NCI-H345 treated with DMSO at 0.1 percent for 48 hours (cell line): ENCODE data around the gene SST.
"Not testable (repeated sequence)": the region's sequence is repeated elsewhere in the genome, so short reads cannot be mapped to it uniquely, and the experiment has no call there.

ENCODE experiments used
- DNase-seq: peaks from one replicate; lab custom pipeline; 2025; ENCODE audit not compliant: unreplicated experiment; lab: John Stamatoyannopoulos, UW

The SST gene

DNA sequence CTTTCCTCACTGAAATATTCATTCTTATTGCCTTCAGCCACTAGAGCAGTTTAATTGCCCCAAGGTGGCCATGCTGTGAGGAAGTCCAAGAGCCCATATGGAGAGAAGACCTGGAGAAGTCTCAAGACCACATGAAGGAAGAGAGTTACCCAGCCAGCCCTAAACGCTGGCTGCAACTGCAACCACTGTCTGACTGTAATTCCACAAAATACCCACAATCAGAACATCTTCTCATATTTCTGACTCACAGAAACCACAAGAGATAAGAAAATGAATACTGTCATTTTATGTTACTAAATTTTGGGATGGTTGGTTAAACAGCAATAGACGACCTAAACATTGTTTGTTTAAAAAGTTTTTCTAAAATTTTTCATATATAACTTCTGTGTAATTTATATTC, 14.7 kb upstream of the SST start:
- DNase-seq, result no peak

DNA sequence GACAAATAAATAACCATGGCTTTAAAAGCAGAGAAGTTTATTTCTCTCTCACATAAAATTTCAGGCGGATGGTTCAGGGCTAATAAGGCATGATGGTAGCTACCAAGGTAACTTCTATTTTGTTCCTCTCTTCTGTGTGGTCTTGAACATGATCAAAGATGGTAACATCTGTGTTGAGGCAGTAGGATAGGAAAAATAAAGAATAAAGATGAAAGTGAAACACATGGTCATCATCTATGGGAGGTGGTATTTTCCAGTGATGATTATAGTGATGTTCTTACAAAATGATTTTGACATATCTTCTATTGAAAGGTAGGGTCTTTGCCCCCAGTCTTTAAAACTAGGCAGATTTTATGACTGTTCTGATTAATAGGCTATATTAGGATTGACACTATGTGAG, 14.2 kb upstream of the SST start:
- DNase-seq, result no peak

DNA sequence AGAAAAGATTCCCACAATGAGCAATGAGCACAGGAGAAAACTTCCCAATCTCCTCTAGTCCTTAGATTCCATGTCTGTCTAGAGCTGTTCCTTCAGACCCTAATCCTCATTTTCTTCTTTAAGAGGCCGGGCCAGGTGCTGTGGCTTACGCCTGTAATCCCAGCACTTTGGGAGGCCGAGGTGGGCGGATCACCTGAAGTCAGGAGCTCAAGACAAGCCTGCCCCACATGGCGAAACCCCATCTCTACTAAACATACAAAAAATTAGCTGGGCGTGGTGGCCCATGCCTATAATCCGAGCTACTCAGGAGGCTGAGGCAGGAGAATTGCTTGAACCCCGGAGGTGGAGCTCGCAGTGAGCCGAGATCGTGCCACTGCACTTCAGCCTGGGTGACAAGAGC, 11.6 kb upstream of the SST start:
- not testable (repeated sequence) for DNase-seq

- peak; percentile 67 for DNase-seq
Measured at GRCh38 chr3:187679638-187680396, 9.6 kb upstream of the SST start.

DNA sequence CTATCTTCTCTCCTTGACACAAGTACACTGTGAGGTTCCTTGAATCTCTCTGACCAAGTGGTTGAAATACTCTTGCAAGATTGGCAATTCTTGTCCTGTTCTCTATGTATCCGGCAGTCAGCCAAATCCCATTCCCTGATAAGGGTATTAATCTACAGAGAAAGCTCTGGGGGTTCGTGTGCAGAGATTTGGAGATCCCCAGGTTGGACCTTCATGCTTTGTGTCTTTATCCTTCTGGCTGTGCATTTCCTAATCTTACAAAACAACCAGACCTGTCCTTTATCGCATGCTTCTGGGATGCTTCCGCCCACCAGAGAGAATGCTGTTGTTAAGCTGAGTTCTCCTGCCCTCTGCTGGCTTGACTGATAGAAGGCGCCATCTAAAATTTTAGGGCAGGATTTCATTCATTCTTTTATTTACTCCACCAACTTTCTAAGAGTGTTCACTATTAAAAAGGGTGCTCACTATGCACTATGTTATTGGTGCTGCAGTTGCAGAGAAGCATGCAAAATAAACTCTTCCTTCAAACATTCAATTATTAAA, 8.6 kb upstream of the SST start:
- peak; percentile 68 for DNase-seq

DNA sequence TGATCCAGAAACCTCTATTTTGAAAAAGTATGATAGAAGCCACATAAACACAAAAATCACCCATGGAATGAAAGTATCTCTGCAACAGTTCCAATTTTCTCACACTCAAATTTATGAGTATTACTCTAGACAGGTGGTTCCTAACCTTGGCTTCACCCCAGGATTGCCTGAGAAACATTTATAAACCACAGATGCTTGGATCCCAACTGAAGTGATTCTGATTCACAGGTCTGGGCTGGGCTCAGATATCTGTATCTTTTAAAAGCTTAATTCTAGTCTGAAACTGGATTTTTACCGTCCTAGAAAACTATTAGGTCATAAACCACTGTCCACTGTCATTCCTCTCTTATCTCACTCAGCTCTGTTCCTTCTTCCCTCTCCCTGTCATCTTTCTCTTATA, 7.4 kb upstream of the SST start:
- DNase-seq, result no peak

- no peak for DNase-seq
Measured at GRCh38 chr3:187673012-187673411, 2.8 kb upstream of the SST start.

DNA sequence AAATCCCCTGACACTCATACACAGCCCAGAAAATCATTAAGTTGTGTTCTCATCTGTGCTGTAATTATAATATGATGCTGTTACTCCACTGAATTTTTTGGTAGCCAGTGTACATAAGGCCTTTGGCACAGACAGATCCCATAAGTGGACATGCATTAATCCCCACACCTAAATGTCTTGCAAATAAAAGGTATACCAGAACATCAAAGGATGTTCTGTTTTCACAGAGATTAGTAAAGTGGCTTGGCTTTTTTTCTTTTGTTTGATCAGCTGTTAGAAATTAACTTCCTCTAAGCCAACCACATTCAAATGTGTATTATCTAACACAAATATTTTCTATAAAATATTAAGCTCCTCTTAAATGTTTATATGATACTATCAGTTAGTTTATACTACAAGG, 2.7 kb downstream of the SST start:
- DNase-seq, result peak; percentile 19

- DNase-seq, result no peak
Measured at GRCh38 chr3:187665764-187666402, 4.3 kb downstream of the SST start.

DNA sequence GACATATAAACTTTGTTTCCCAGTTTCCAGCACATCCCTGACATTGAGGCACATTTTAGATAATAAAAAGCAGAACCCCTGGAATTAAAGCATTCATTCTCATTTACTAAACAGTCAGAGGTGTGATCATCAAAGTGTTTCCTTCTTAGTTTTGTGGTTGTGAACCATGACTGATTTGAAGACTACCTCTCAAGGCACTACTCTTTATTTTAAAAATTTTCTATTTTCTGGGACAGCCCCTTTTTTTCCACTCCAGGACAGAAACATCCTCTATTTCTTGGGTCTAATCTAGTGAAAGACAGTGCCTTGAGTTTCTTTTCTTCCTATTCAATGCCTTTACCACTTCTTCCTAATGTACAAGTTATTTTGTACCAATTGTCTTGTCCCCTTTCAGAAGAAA, 5.2 kb downstream of the SST start:
- DNase-seq, result no peak

DNA sequence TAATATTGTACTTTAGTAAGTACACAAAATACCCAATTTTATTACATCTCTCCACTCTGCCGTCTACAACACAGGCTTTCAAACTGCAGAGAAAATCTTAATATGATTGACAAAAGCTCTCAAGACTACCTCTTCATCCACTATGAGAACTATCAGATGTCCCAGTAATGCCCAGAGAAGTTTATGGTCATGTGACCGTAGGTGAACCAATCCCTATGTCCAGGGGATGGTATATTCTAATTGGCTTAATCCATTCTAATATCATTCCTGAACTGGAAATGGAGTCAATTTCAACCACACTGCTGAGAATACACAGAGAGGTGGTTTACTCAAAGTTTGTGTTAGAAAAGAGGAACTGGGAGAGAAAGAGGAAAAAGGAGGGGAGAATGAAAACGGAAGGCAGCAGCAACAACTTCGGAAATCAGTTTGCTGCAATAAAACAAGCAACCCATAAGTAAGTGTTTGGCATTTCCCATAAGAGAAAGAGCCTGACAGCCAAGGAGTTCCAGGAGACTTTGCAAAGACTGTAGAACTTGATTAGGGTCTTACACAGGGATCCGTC, 7.3 kb downstream of the SST start:
- no peak for DNase-seq

- no peak for DNase-seq
Measured at GRCh38 chr3:187661267-187661666, 8.9 kb downstream of the SST start.

- no peak for DNase-seq
Measured at GRCh38 chr3:187651282-187651681, 18.9 kb downstream of the SST start.

DNA sequence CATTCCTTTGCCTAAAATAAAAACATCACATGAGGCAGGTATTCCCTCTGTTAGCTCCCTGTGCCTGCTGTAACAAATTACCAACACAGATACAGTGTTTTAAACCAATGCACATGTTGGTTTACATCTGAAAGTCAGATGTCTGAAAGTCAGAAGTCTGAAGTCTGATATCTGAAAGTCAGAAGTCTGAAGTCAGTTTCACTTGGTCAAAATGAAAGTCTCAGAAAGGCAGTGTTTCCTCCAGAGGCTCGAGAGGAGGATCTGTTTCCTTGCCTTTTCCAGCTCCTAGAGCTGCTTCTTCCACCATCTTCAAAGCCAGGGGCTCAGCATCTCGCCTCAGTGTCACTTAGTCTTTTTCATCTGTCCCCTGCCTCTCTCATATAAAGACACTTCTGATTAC, 22.0 kb downstream of the SST start:
- DNase-seq, result no peak

DNA sequence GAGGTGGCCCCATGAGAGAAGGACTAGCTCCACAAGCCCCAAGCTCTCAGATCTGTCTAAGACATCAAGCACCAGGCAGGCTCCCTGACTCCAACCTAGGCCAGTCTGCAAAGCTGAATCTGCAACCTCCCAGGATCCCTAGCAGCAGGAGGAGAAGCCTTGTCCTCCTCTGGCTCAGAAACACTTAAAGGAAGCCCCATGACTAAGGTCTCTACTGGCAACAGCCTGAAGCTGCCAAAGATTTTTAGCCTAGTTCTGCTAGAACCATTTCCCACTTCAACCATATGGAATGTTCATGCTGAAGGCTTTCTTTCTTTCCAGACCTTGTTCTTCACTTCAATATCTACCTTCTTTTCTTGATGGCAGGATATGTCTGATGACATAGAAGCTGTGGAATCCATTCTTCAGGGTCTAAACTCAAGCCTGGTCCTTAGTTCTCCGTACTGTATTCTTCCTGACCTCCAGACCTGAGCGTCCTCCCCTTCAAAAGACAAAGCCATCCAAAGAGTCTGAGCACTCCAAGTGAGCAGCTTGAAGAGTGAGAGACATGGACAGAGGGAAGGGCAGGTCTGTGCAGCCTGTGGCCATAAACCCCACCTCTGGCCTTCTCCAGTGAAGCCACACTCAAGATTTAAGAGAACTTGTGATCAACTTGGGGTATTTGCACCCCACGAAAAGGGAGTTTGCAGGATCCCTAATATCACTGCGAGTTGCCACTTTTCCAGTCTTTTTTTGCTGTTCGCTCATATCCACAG, 23.1 kb downstream of the SST start:
- no peak for DNase-seq

- not testable (repeated sequence) for DNase-seq
Measured at GRCh38 chr3:187645379-187645778, 24.8 kb downstream of the SST start.

DNA sequence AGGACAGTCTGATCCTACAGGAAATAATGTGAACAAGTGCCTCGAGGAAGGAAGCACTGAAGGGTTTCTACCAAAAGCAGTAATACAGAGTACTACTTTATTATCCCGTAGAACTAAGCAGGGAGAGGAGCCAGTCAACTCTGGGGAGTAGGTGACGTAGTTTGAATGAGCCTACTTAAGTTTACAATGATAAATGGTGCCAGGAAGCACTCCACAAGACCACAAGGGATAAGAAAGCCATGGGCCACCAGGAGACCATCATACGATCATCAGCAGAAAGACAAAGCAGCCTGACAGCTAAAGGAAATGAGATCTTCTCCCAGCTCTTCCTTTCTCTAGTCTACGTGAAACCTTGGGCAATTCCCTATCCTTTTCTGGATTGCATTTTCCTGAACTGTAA, 27.3 kb downstream of the SST start:
- DNase-seq, result no peak

- DNase-seq, result no peak
Measured at GRCh38 chr3:187641320-187642016, 28.7 kb downstream of the SST start.

- no peak for DNase-seq
Measured at GRCh38 chr3:187640569-187641059, 29.6 kb downstream of the SST start.

DNA sequence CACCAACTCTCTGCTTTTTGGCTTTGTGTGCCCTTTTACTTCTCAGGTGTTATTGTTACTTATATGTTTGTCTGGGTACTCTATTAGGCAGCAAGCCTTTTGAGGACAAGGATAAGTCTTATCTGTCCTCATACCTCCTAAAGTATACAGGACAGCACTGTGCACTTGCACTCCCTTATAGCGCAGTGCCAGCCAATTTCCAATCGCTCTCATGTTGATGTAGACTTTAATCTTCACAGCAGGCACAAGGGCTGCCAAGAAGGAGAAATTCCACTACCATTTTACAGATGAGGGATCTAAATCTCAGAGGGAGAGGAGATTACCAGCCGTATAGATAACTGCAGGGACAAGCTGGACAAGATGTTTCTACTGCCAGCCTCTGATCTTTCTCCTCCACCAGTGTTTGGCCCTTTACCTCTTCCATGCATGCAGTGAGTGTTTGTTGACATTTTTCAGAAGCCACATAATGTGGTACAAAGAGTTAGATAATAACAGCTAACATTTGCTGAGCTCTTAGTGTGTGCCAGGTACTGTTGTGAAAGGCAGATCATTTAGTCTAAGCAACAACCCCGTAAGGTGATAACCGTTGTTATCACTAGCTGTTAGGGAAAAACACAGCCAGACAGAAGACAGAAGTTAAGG, 30.1 kb downstream of the SST start:
- no peak for DNase-seq
